ENCODE measurements around the gene CPSF4.
"Not testable (repeated sequence)": the region's sequence is repeated elsewhere in the genome, so short reads cannot be mapped to it uniquely, and the experiment has no call there.

The CPSF4 gene

DNA sequence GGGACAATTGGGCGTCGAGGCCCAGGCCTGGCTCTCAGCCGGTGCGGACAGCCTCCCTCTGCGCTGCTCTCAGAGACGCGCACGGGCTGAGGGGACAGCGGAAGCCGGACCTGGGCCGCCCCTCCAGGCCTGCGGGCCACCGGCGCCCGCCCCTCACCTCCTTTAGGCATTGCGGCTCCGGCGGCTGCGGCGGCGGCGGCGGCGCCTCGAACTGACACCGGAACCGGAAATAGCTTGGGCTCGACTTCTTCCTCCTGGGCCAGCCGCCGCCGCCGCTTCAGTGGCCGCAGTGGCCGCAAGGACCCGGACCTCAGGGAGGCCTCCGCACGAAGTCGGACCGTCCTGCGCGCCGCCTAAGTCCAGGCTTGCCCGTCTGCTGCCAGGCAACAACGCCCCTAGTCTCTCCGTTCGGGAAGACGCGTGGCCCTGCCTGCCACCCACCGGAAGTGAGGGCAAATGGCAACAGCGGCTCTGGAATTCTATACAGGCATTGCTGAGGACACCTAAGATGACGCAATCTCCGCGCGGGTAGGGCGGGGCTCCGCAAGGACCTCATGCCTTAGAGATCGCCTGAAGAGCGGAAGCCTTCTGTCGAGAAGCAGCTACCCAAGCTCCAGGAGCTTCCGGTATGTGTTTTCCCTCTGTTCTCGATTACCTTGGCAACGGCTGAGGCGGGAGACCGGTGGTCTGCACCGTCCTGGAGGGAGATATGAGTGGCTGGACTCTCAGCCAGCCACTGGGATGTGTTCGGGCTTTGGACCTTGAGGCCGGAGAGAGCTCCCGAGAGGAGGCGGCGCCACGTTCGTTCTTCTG is 30.2 kb upstream of the CPSF4 start, which contains the start of the genes BUD31 and PDAP1:
Gene BUD31, plus strand, starts transcription at position 591 of the 813 bp plus-strand sequence. CDS start 2,124 bp downstream, outside the sequence.
Gene PDAP1, minus strand, starts transcription at position 219 of the 813 bp plus-strand sequence. Its CDS starts 49 bp downstream, at position 170.
- TF ChIP-seq, protein P1, sequence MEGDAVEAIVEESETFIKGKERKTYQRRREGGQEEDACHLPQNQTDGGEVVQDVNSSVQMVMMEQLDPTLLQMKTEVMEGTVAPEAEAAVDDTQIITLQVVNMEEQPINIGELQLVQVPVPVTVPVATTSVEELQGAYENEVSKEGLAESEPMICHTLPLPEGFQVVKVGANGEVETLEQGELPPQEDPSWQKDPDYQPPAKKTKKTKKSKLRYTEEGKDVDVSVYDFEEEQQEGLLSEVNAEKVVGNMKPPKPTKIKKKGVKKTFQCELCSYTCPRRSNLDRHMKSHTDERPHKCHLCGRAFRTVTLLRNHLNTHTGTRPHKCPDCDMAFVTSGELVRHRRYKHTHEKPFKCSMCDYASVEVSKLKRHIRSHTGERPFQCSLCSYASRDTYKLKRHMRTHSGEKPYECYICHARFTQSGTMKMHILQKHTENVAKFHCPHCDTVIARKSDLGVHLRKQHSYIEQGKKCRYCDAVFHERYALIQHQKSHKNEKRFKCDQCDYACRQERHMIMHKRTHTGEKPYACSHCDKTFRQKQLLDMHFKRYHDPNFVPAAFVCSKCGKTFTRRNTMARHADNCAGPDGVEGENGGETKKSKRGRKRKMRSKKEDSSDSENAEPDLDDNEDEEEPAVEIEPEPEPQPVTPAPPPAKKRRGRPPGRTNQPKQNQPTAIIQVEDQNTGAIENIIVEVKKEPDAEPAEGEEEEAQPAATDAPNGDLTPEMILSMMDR (IDR thresholded peaks at IDR 0.05; ENCODE audit: insufficient read depth, low read depth, low read length, missing control alignments): no peak
- H3K4me3 ChIP-seq (ENCODE audit: low read depth, low read length): peak within 1 kb of the TSS; percentile 73
- DNase-seq (ENCODE audit: low read depth): peak; percentile 96

DNA sequence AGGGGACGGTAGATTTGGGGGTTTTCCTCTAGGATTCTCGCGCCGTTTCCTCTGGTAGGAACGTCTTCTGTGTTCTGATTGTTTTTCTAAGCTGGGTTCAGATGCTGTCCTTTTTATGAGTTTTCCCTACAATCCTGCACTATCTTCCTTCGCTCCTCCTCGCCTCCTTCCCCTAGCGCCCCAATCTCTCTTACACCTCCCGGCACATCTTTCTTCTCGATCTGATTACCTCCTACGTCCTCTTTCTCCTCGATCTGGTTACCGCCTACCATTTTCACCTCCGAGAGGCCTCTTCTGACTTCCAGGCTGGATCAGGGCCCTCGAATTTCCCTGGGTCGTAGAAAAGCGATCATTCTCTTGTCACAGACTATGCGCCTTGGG is 29.6 kb upstream of the CPSF4 start:
- TF ChIP-seq, protein P1 (IDR thresholded peaks at IDR 0.05; ENCODE audit: insufficient read depth, low read depth, low read length, missing control alignments): no peak
- peak overlapping the region; percentile 73 for H3K4me3 ChIP-seq (ENCODE audit: low read depth, low read length)
- no peak for DNase-seq (ENCODE audit: low read depth)

DNA sequence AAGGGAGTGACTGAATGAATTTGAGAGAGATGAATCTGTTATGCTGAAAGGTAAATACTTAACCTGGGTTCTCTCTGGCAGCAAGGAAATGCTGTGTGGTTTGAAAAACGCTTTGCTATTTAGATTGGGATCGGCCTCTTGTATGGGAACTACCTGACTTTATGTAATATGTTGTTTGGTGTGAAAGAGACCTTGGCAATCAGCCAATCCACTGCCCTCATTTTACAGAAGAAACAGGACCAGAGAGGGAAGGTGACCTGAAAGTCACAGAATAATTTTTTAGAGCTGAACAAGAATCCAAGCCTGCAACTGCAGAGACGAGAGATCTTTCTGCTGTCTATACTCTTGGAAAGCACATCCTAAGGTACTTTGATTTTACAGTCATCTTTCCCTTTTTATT is 28.9 kb upstream of the CPSF4 start:
- DNase-seq (ENCODE audit: low read depth): no peak
- H3K4me3 ChIP-seq (ENCODE audit: low read depth, low read length): peak overlapping the region; percentile 73
- TF ChIP-seq, protein P1 (IDR thresholded peaks at IDR 0.05; ENCODE audit: insufficient read depth, low read depth, low read length, missing control alignments): no peak

DNA sequence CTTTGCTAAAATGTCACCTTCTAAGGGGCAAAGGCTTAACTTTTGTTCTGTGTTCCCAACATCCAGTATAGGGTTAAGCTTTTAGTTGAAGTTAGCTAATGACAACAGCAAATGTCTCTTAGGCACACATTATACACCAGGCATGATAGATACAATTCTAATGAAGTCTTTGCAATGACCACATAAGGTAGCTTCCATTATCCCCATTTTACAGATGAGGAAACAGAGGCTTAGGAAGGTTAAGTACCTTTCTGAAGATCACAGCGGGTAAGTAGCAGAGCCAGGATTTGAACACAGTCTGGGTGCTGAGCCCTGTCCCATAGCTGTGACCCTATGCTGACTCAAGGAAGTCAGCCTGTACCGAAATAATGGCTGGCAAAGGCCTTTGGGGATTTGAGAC is 28.1 kb upstream of the CPSF4 start:
- no peak overlapping the region for H3K4me3 ChIP-seq (ENCODE audit: low read depth, low read length)
- DNase-seq (ENCODE audit: low read depth): no peak
- TF ChIP-seq, protein P1 (IDR thresholded peaks at IDR 0.05; ENCODE audit: insufficient read depth, low read depth, low read length, missing control alignments): no peak

DNA sequence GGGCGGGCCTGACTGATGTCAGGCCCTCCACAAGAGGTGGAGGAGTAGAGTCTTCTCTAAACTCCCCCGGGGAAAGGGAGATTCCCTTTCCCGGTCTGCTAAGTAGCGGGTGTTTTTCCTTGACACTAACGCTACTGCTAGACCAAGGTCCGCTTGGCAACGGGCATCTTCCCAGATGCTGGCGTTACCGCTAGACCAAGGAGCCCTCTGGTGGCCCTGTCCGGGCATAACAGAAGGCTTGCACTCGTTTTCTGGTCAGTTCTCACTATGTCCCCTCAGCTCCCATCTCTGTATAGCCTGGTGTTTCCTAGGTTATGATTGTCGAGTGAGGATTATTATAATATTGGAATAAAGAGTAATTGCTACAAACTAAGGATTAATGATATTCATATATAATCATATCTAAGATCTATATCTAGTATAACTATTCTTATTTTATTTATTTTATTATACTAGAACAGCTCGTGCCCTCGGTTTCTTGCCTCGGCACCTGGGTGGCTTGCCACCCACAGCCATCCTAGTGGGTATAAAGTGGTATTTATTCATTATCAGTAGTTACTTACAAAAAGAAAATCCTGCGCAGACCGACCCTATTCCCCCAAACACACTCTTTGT is 23.1 kb upstream of the CPSF4 start:
- TF ChIP-seq, protein P1 (IDR thresholded peaks at IDR 0.05; ENCODE audit: insufficient read depth, low read depth, low read length, missing control alignments): peak; percentile 51
- not testable (repeated sequence) for H3K4me3 ChIP-seq (ENCODE audit: low read depth, low read length)
- DNase-seq (ENCODE audit: low read depth): peak; percentile 51

DNA sequence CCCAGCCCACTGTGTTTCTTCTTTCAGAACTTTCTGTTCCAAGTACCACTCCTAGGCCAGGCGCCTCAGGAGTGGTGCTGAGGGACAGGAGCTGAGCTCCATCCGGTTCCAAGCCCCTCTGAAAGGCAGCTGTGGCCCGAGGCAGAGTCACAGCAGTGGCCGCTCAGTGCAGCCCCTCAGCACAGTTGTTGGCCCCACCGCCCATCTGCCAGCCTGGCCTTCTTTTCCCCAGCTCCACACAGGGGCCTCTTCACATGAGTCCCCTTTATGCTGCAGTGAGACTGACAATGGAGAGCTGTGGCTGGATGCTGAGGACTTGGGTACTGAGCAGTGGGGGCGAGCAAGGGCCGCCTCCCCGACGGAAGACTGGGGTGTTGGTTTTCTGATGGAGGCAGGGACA is 20.5 kb upstream of the CPSF4 start:
- TF ChIP-seq, protein P1 (IDR thresholded peaks at IDR 0.05; ENCODE audit: insufficient read depth, low read depth, low read length, missing control alignments): no peak
- no peak for DNase-seq (ENCODE audit: low read depth)
- H3K4me3 ChIP-seq (ENCODE audit: low read depth, low read length): no peak overlapping the region

Measured in GM12865 (cell line).